GM23248 (cell line): Measurements from ENCODE around the gene COL28A1.

Experiments used
- EZH2 ChIP-seq: fragments of 200-600 bp; sonication (generic); IDR thresholded peaks from 2 replicates; pipeline ENCODE4 v1.6.1; 2018; ENCODE audit warnings: antibody characterized with exemption, mild to moderate bottlenecking; ENCODE audit not compliant: insufficient read depth, poor library complexity, severe bottlenecking
- EZH2phosphoT487 ChIP-seq: fragments of 200-600 bp; sonication (generic); IDR thresholded peaks from 2 replicates; pipeline ENCODE4 v1.6.1; 2018; ENCODE audit warnings: antibody characterized with exemption, moderate library complexity, mild to moderate bottlenecking, low read depth; ENCODE audit not compliant: insufficient read depth

GRCh38 chr7:7452119-7452518, 83.6 kb downstream of the COL28A1 start:
- TF ChIP-seq EZH2: no peak
- TF ChIP-seq EZH2phosphoT487: no peak
